Astrocyte of the spinal cord (primary cell): ENCODE measurements around the gene PLXDC2.

Source experiments
- DNase-seq: peaks from one replicate; pipeline ENCODE4 v3.0.0; 2011; ENCODE audit warnings: low read depth, low spot score
- H3K4me3 ChIP-seq: 2 replicates; pipeline ENCODE4 v1.5.1; 2011; ENCODE audit warnings: low read depth, mild to moderate bottlenecking, low read length, moderate library complexity
- CTCF ChIP-seq: IDR thresholded peaks from 2 replicates; pipeline ENCODE4 v1.5.1; 2012; ENCODE audit warnings: low read depth, mild to moderate bottlenecking, low read length, inconsistent platforms
- in situ Hi-C: cut with HindIII; loops from 2 replicates; pipeline ENCODE4 v1.10.0; 2017; ENCODE audit warnings: low sequenced_read_pairs

PLXDC2 gene

DNA sequence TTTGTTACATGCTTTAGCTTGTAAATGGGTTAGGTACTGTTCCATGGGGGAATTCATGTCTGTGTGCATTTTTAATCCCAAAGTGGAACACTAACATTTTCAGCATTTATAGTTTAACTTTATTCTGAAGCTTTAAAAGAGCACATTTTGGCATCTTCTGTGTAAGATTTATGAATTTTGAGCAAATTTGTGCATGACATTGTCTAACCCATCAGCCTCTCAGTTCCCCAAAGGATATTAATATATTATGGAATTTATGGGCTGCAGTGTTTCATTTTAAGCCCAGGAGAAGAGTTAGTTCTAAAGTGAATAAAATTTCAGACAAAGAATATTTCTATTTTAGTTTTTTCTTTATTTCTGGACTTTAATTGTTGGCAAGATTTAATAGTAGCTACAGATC is 421.4 kb downstream of the PLXDC2 start:
- no peak for DNase-seq
- TF ChIP-seq CTCF: no peak
- H3K4me3 ChIP-seq: no peak overlapping the region
- in situ Hi-C loops: no loop called here

DNA sequence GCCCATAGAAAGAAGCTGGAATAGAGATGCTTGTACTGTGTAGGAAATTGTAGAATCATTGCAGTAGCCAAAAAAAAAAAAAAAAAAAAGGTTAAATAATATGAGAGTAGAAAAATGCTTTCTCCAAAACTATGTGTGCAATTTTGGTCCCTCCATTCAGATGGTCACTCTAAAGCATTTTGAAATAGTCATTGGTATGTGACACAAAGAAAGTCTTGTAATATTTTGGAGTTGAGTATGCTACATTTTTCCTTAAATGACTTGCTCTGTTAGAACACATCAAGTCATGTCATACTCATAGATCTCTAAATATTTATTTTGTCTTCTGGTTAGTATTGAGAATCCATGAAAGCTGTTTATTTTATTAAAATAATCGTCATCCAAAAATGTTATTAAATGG is 424.4 kb downstream of the PLXDC2 start:
- no peak for DNase-seq
- no peak for TF ChIP-seq CTCF
- H3K4me3 ChIP-seq: no peak overlapping the region
- in situ Hi-C loops: no loop called here

DNA sequence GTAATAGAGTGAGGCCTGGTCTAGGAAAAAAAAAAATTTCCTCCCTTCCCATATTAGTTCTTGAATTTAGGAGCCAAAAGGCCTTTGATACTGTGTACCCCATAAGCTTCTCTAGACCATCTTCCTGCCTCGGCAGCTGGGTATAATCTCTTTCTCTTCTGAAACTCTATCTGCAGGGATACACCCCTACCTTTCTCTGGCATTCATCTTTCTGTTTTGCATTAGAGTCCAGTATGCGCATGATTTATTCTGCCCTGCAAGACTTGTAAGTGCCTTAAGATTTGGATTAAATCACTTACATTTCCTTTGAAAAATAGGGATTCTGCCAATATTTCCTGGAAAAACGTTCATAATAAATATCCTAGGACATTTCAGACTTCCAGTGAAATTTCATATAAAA is 431.2 kb downstream of the PLXDC2 start:
- in situ Hi-C loops: no loop called here
- TF ChIP-seq CTCF: no peak
- DNase-seq: no peak
- H3K4me3 ChIP-seq: no peak overlapping the region

DNA sequence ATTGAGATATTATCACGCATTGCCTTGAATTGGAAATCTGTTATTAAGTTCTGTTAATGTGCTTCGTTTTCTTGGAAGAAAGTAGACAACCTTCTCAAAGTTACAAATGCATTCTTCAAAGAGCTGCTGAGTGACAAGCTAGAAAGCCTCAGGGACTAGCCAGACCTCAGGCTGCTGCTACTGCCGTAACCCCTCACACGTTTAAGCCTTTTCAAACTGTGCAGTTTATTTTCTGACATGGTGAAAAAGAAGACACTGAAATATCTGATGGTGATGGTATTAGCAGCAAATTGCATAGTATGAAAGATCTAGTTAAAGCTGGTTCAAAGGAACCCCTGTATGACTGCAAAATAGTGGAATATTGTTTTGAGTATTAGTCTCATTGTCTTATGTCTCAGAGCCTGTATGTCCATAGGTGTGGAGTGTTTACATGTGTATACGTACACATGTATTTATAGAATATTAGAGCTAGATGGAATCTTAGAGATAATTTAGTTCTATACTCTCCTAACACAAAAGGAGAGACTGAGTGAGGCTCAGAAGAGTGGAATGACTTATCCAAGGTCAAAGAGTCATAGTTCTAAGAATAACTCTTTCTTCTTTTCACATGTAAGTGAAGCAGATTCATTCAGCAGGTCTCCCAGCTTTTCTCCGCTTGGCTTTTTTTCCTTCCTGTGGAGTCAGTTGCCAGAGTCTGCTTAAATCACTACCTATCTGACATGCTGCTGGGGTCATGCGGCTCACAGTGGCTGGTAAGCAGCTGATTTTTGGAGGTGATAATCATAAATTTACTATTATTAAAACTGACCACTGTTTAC is 431.9 kb downstream of the PLXDC2 start:
- no peak overlapping the region for H3K4me3 ChIP-seq
- TF ChIP-seq CTCF: no peak
- no peak for DNase-seq
- in situ Hi-C loops: no loop called here

- TF ChIP-seq CTCF: no peak
- in situ Hi-C loops: no loop called here
- peak; percentile 32 for DNase-seq
- H3K4me3 ChIP-seq: no peak overlapping the region
These were observed 437.8 kb downstream of the PLXDC2 start for GRCh38 chr10:20254078-20254477.

GRCh38 chr10:20254497-20254896 is 438.3 kb downstream of the PLXDC2 start:
- no peak for DNase-seq
- in situ Hi-C loops: no loop called here
- TF ChIP-seq CTCF: no peak
- H3K4me3 ChIP-seq: no peak overlapping the region

GRCh38 chr10:20256969-20257368 is 440.7 kb downstream of the PLXDC2 start:
- in situ Hi-C loops: no loop called here
- H3K4me3 ChIP-seq: no peak overlapping the region
- TF ChIP-seq CTCF: no peak
- no peak for DNase-seq
